ENCODE measurements around the gene IL1RL1.

- TF ChIP-seq CTCF (IDR thresholded peaks at IDR 0.05) (no peak), JUN (IDR thresholded peaks at IDR 0.05) (no peak), EP300 (IDR thresholded peaks at IDR 0.05) (no peak), PBX3 (IDR thresholded peaks at IDR 0.05) (no peak), SMC3 (IDR thresholded peaks at IDR 0.05) (no peak), POLR2A (IDR thresholded peaks at IDR 0.05; ENCODE audit: low read length) (no peak), ESRRA (IDR thresholded peaks at IDR 0.05; ENCODE audit: borderline replicate concordance, low read length) (no peak), E2F6 (IDR thresholded peaks at IDR 0.05; ENCODE audit: borderline replicate concordance, low read depth) (no peak), JUNB (IDR thresholded peaks at IDR 0.05) (no peak), EHMT2 (IDR thresholded peaks at IDR 0.05; ENCODE audit: low read depth) (no peak), CHD2 (IDR thresholded peaks at IDR 0.05; ENCODE audit: low read length, partially characterized antibody) (no peak), REST (IDR thresholded peaks at IDR 0.05) (no peak)
Measured at GRCh38 chr2:102290594-102290993, 20.8 kb upstream of the IL1RL1 start.
